Measurements from ENCODE around the gene WNT3A.

DNA sequence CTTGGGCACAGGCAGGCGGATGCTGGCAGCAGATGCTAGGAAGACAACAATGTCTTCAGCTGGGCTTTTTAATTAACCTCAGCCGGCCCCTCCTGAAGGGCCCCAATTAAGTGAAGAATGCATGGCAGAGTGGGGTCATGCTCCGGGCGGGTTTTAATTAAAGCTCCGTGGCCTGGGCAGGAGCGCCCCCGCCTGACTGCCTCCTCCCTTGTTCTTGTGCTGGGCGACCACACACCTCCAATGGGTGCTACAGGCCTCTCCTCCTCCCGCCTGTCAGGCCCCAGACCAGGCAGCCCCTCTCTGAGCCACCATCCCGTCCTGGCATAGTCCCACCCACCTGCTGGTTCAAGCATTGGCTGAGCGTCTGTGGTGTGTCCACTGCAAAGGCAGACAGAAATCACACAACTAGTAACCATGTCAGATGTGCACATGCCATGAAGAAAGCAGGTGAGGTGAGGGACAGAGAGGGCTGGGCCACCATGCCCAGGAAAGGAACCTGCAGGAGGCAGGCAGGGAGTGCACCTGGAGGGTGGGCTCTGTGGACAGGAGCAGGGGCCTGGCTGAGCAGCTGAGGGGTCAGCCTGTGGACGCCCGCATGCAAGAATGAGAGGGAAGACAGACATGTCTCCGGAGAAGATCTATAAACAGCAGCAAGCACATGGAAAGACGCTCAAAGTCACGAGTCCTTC lies 67.2 kb downstream of the WNT3A start:
- TF ChIP-seq, protein P1, sequence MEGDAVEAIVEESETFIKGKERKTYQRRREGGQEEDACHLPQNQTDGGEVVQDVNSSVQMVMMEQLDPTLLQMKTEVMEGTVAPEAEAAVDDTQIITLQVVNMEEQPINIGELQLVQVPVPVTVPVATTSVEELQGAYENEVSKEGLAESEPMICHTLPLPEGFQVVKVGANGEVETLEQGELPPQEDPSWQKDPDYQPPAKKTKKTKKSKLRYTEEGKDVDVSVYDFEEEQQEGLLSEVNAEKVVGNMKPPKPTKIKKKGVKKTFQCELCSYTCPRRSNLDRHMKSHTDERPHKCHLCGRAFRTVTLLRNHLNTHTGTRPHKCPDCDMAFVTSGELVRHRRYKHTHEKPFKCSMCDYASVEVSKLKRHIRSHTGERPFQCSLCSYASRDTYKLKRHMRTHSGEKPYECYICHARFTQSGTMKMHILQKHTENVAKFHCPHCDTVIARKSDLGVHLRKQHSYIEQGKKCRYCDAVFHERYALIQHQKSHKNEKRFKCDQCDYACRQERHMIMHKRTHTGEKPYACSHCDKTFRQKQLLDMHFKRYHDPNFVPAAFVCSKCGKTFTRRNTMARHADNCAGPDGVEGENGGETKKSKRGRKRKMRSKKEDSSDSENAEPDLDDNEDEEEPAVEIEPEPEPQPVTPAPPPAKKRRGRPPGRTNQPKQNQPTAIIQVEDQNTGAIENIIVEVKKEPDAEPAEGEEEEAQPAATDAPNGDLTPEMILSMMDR (IDR thresholded peaks at IDR 0.05; ENCODE audit: insufficient read depth, low read length): no peak
- no peak for TF ChIP-seq POLR2AphosphoS5 (IDR thresholded peaks at IDR 0.05; ENCODE audit: low read depth)

All from HL-60 (cell line).